ENCODE data around the gene AP4B1. TPM values are rescaled to one million over a fixed set of nuclear protein-coding genes. Genes with fewer than 3 reads are reported as not detected.

AP4B1 gene
- polyA plus RNA-seq, 3 donors from 2014 or later = 9.7 to 21.6 (median 18.6) TPM

GRCh38 chr1:113940365-113941244, 36.0 kb upstream of the AP4B1 start:
- Mint-ChIP-seq H3K27me3 (ENCODE audit: low read depth in 3 of 3) (peaks cover 7 to 20% (median 7%) of the 10 kb centered on the region in 3 donors), H3K36me3 (peaks cover 12 to 24% (median 19%) of the 10 kb centered on the region in 3 donors), H3K4me3 (peak overlapping the region; percentile 79 to 87 (median 83)), H3K27ac (peak overlapping the region; percentile 94 to 99 (median 96)), H3K9me3 (no peaks in the 10 kb centered on the region), H3K4me1 (peaks cover 78 to 83% of the 10 kb centered on the region in 2 donors)
- peak; percentile 70 to 76 (median 72) for DNase-seq

GRCh38 chr1:113938192-113938591, 33.6 kb upstream of the AP4B1 start:
- Mint-ChIP-seq H3K27ac (peak overlapping the region; percentile 78 to 99 (median 86)), H3K27me3 (ENCODE audit: low read depth in 3 of 3) (peaks cover 10 to 31% (median 10%) of the 10 kb centered on the region in 3 donors), H3K4me1 (peaks cover 90 to 93% of the 10 kb centered on the region in 2 donors)

GRCh38 chr1:113937146-113937545, 32.5 kb upstream of the AP4B1 start:
- H3K27me3 Mint-ChIP-seq (ENCODE audit: low read depth in 3 of 3) = peaks cover 10 to 31% (median 12%) of the 10 kb centered on the region in 3 donors
- peaks cover 95% of the 10 kb centered on the region in 2 donors for H3K4me1 Mint-ChIP-seq
- peak overlapping the region; percentile 78 to 99 (median 96) for H3K27ac Mint-ChIP-seq
- no peaks in the 10 kb centered on the region for H3K9me3 Mint-ChIP-seq
- peak overlapping the region; percentile 27 to 84 (median 71) for H3K4me3 Mint-ChIP-seq
- H3K36me3 Mint-ChIP-seq = peaks cover 12 to 24% (median 16%) of the 10 kb centered on the region in 3 donors
- no peak for DNase-seq

More at GRCh38 chr1:113938192-113938591, 33.6 kb upstream of the AP4B1 start:
- Mint-ChIP-seq H3K9me3 (no peaks in the 10 kb centered on the region), H3K36me3 (peaks cover 14 to 19% (median 17%) of the 10 kb centered on the region in 3 donors), H3K4me3 (peak overlapping the region; percentile 27 to 84 (median 71))
- no peak for DNase-seq

- H3K27me3 Mint-ChIP-seq (ENCODE audit: low read depth in 3 of 3) = peaks cover 15 to 34% (median 22%) of the 10 kb centered on the region in 3 donors
- H3K27ac Mint-ChIP-seq = peak overlapping the region; percentile 91 to 99 (median 98)
- DNase-seq = peak; percentile 72 to 73 (median 73)
- peaks cover 100% of the 10 kb centered on the region in 2 donors for H3K4me1 Mint-ChIP-seq
- H3K36me3 Mint-ChIP-seq = peaks cover 8 to 21% (median 13%) of the 10 kb centered on the region in 3 donors
- peak overlapping the region; percentile 75 to 93 (median 79) for H3K4me3 Mint-ChIP-seq
- H3K9me3 Mint-ChIP-seq = no peaks in the 10 kb centered on the region
These were observed 31.4 kb upstream of the AP4B1 start for GRCh38 chr1:113935970-113936369.

GRCh38 chr1:113935176-113935575, 30.6 kb upstream of the AP4B1 start:
- H3K4me3 Mint-ChIP-seq = peak overlapping the region; percentile 75 to 93 (median 79)
- DNase-seq = no peak
- no peaks in the 10 kb centered on the region for H3K9me3 Mint-ChIP-seq

GRCh38 chr1:113934511-113935055, 30.0 kb upstream of the AP4B1 start:
- Mint-ChIP-seq H3K36me3 (peaks cover 4 to 18% (median 5%) of the 10 kb centered on the region in 3 donors), H3K4me3 (peak overlapping the region; percentile 51 to 97 (median 93)), H3K4me1 (peaks cover 95% of the 10 kb centered on the region in 2 donors), H3K27me3 (ENCODE audit: low read depth in 3 of 3) (peaks cover 22 to 39% (median 33%) of the 10 kb centered on the region in 3 donors), H3K27ac (peak overlapping the region; percentile 95 to 100 (median 98)), H3K9me3 (no peaks in the 10 kb centered on the region)
- DNase-seq = peak in 2 of 3 donors; percentile 20 to 28

More at GRCh38 chr1:113935176-113935575, 30.6 kb upstream of the AP4B1 start:
- H3K27me3 Mint-ChIP-seq (ENCODE audit: low read depth in 3 of 3) = peaks cover 18 to 35% (median 30%) of the 10 kb centered on the region in 3 donors
- H3K36me3 Mint-ChIP-seq = peaks cover 4 to 18% (median 5%) of the 10 kb centered on the region in 3 donors
- peaks cover 100% of the 10 kb centered on the region in 2 donors for H3K4me1 Mint-ChIP-seq
- peak overlapping the region; percentile 91 to 99 (median 98) for H3K27ac Mint-ChIP-seq

- no peaks in the 10 kb centered on the region for H3K9me3 Mint-ChIP-seq
- H3K4me3 Mint-ChIP-seq = peak overlapping the region; percentile 51 to 97 (median 93)
- H3K27ac Mint-ChIP-seq = peak overlapping the region; percentile 82 to 100 (median 98)
- peaks cover 27 to 44% (median 38%) of the 10 kb centered on the region in 3 donors for H3K27me3 Mint-ChIP-seq (ENCODE audit: low read depth in 3 of 3)
- DNase-seq = no peak
- H3K36me3 Mint-ChIP-seq = peaks cover 4 to 18% (median 5%) of the 10 kb centered on the region in 3 donors
- peaks cover 90 to 92% of the 10 kb centered on the region in 2 donors for H3K4me1 Mint-ChIP-seq
These were observed 29.4 kb upstream of the AP4B1 start for GRCh38 chr1:113934006-113934405.

GRCh38 chr1:113931451-113931851, 26.9 kb upstream of the AP4B1 start:
- H3K4me1 Mint-ChIP-seq = peaks cover 80 to 81% of the 10 kb centered on the region in 2 donors
- peak overlapping the region; percentile 92 to 97 (median 93) for H3K4me3 Mint-ChIP-seq
- peaks cover 27 to 44% (median 43%) of the 10 kb centered on the region in 3 donors for H3K27me3 Mint-ChIP-seq (ENCODE audit: low read depth in 3 of 3)
- peak overlapping the region; percentile 97 to 100 (median 99) for H3K27ac Mint-ChIP-seq
- no peaks in the 10 kb centered on the region for H3K9me3 Mint-ChIP-seq
- peaks cover 4 to 14% (median 5%) of the 10 kb centered on the region in 3 donors for H3K36me3 Mint-ChIP-seq
- peak; percentile 58 to 65 (median 65) for DNase-seq

GRCh38 chr1:113930499-113931161, 26.0 kb upstream of the AP4B1 start:
- Mint-ChIP-seq H3K27ac (peak overlapping the region; percentile 97 to 100 (median 99)), H3K4me1 (peaks cover 72 to 73% of the 10 kb centered on the region in 2 donors), H3K9me3 (no peaks in the 10 kb centered on the region), H3K4me3 (peak overlapping the region; percentile 92 to 97 (median 93)), H3K27me3 (ENCODE audit: low read depth in 3 of 3) (peaks cover 27 to 42% (median 39%) of the 10 kb centered on the region in 3 donors), H3K36me3 (peaks cover 4 to 14% (median 5%) of the 10 kb centered on the region in 3 donors)
- peak; percentile 90 to 92 (median 91) for DNase-seq

- Mint-ChIP-seq H3K9me3 (no peaks in the 10 kb centered on the region), H3K4me3 (peak overlapping the region; percentile 92 to 97 (median 93)), H3K27ac (peak overlapping the region; percentile 97 to 100 (median 99)), H3K4me1 (peaks cover 65% of the 10 kb centered on the region in 2 donors), H3K36me3 (peaks cover 4 to 14% (median 5%) of the 10 kb centered on the region in 3 donors), H3K27me3 (ENCODE audit: low read depth in 3 of 3) (peaks cover 24 to 37% (median 33%) of the 10 kb centered on the region in 3 donors)
- DNase-seq = peak; percentile 86 to 88 (median 87)
These were observed 25.3 kb upstream of the AP4B1 start for GRCh38 chr1:113929750-113930498.

- Mint-ChIP-seq H3K36me3 (peaks cover 3 to 14% (median 5%) of the 10 kb centered on the region in 3 donors), H3K27me3 (ENCODE audit: low read depth in 3 of 3) (peaks cover 24 to 36% (median 33%) of the 10 kb centered on the region in 3 donors), H3K9me3 (no peaks in the 10 kb centered on the region), H3K4me1 (peaks cover 57 to 58% of the 10 kb centered on the region in 2 donors), H3K27ac (peak within 1 kb of the TSS; percentile 97 to 100 (median 100)), H3K4me3 (peak within 1 kb of the TSS; percentile 93 to 99 (median 97))
- DNase-seq = peak; percentile 92
These were observed 24.5 kb upstream of the AP4B1 start, which contains the start of gene HIPK1 for GRCh38 chr1:113928941-113929749. TSS of gene HIPK1 (plus strand) at chr1:113929324.

All from immature natural killer cell (primary cell).